HG02884 (cell line): ENCODE results near the gene PIAS4.
"Not testable (repeated sequence)": the region's sequence is repeated elsewhere in the genome, so short reads cannot be mapped to it uniquely, and the experiment has no call there.

ENCODE experiments used
- ATAC-seq: cut with Tn5 transposase; IDR thresholded peaks from one replicate; pipeline ENCODE4 v1.9.1; 2021; ENCODE audit warnings: mild to moderate bottlenecking, moderate library complexity; ENCODE audit not compliant: unreplicated experiment

PIAS4 gene

DNA sequence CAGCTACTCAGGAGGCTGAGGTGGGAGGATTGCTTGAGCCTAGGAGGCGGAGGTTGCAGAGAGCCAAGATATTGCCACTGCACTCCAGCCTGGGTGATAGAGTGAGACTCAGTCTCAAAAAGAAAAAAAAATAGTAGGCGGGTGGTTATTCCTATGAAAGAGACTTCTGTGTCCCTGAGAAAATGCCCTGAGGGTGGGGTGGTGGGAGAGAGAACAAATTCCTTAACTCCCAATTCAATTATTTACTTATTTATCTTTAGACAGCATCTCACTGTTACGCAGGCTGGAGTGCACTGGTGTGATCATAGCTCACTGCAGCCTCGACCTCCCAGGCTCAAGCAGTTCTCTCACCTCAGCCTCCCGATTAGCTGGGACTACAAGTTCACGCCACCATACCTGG, 11.9 kb upstream of the PIAS4 start:
- ATAC-seq = no peak

DNA sequence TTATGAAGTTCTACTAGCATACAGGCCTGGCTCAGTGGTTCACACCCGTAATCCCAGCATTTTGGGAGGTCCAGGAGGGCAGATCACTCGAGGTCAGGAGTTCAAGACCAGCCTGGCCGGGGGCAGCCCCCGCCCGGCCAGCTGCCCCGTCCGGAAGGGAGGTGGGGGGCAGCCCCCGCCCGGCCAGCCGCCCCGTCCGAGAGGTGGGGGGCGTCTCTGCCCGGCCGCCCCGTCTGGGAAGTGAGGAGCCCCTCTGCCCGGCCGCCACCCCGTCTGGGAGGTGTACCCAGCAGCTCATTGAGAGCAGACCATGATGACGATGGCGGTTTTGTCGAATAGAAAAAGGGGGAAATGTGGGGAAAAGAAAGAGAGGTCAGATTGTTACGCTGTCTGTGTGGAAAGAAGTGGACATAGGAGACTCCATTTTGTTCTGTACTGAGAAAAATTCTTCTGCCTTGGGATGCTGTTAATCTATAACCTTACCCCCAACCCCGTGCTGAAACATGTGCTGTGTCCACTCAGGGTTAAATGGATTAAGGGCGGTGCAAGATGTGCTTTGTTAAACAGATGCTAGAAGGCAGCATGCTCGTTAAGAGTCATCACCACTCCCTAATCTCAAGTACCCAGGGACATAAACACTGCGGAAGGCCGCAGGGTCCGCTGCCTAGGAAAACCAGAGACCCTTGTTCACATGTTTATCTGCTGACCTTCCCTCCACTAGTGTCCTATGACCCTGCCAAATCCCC, 8.7 kb upstream of the PIAS4 start:
- ATAC-seq = not testable (repeated sequence)

DNA sequence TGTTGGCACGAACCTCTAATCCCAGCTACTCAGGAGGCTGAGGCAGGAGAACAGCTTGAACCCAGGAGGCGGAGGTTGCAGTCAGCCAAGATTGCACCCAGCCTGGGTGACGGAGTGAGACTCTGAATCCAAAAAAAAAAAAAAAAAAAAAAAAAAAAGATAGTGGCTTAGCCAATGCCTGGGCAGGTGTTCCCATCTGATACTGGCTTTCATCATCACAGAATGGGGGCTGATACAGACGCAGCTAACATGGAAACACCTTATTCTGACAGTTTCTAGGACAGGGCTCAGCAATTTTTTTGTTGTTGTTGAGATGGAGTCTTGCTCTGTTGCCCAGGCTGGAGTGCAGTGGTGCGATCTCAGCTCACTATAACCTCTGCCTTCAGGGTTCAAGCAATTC, 6.7 kb upstream of the PIAS4 start:
- ATAC-seq = not testable (repeated sequence)

DNA sequence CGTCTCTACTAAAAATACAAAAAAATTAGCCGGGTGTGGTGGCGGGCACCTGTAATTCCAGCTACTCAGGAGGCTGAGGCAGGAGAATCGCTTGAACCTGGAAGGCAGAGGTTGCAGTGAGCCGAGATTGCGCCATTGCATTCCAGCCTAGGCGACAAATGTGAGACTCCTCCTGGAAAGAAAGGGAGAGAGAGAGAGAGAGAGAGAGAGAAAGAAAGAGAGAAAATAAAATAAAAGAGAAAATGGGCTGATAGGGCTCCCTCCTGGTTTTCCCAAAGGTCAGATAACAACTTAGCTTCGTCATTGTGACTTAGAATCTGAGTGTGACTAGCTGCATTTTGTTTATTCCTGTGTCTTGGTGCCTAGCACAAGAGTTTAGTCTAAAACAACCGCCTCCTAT, 2.1 kb upstream of the PIAS4 start:
- not testable (repeated sequence) for ATAC-seq

DNA sequence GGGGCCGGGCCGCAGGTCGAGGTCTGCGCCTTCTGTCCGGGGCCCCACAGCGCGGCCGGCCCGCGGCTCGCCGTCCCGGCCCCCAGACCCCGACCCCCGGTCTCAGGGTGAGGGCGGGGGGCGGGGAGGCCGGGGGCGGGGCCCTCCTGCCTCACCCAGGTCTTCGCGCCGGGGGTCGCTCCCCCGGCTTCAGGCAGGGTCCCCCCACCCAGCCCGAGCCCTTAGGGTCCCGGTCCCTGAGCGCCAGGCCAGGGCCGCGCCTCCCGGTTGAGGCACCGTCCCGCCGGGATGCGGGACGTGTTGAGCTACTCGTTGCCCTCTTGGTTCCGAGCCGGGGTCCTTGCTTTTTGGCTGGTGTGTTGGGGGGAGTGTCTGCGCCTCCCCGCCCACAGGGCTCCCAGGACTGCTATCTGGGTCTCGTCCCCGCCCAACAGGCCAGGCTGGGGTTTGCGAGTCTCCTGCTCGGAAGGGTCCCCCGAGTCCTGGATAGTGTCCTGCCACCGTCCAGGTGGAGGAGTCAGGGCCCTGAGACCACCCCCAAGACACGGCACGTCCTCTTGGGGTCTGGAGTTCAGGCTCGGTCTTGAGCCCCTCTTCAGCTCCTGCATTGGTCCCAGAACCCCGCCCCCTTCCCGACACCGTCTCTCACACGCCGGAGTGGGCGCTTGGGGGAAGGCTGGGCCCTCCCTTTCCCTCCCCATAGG, 452 bp downstream of the PIAS4 start:
- no peak for ATAC-seq

DNA sequence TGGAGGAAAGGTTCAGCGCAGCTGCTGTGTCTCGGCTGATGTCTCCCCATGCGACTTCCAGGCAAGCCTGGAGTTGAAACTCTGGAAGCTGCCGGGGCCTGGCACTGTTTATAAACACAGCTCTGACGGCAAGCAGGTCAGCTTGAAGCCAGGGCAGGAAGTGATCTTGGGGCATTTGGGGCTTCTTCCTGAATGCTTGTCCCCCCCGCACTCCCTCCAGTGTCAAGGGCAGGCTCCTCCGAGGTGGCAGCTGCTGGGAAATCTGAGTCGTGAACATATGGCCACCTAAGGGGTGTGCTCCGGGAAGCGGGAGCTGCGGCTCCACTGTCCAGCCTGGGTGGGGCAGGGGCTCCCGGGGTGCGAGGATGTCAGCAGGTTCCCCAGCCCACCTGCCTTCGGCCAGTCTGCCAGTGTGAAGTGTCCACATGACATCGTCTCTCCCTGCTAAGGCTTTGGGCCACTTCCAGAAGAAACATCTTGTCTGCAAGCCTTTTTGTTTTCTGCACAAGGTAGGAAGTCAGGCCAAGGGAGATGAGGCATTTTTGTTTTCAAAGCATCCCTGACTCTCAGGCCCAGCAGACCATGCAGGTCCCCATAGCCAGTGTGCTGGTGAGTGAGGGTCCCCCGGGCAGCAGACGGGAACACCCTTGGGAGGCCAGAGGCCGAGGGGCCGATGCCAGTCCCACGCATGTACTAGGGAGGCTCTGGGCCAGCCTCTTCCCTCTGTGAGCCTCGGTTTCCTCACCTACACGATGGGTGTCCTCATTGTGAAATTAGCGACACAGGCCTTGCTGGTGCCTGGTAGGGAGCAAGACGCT, 2.7 kb downstream of the PIAS4 start:
- ATAC-seq = no peak

DNA sequence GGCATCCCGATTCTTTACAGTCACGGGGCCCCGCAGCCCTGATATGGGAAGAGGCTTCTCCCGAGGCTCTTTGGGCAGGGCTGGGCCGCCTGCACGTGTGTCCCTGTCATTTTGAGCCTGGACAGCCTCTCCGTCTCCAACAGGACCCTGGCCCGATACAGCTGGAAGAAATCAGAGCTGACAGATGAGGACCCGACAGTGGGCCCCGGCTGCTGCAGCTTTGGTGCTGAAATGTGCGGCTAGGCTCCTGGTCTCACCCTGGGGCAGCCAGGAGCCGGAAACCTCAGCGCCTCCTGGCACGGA, 3.2 kb downstream of the PIAS4 start:
- no peak for ATAC-seq

DNA sequence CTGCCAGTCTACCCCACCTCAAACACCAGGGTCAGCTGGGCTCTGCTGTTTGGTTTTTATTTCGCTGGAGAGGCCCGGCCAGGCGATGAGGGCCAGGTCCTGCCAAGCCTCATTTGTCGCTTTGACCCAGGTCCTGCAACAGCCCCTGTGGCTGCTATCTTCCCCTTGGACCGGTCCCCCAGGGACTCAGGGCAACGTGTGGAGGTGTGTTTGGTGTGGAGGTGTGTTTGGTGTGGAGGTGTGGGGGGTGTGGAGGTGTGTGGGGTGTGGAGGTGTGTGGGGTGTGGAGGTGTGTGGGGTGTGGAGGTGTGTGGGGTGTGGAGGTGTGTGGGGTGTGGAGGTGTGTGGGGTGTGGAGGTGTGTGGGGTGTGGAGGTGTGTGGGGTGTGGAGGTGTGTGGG, 3.9 kb downstream of the PIAS4 start:
- not testable (repeated sequence) for ATAC-seq

DNA sequence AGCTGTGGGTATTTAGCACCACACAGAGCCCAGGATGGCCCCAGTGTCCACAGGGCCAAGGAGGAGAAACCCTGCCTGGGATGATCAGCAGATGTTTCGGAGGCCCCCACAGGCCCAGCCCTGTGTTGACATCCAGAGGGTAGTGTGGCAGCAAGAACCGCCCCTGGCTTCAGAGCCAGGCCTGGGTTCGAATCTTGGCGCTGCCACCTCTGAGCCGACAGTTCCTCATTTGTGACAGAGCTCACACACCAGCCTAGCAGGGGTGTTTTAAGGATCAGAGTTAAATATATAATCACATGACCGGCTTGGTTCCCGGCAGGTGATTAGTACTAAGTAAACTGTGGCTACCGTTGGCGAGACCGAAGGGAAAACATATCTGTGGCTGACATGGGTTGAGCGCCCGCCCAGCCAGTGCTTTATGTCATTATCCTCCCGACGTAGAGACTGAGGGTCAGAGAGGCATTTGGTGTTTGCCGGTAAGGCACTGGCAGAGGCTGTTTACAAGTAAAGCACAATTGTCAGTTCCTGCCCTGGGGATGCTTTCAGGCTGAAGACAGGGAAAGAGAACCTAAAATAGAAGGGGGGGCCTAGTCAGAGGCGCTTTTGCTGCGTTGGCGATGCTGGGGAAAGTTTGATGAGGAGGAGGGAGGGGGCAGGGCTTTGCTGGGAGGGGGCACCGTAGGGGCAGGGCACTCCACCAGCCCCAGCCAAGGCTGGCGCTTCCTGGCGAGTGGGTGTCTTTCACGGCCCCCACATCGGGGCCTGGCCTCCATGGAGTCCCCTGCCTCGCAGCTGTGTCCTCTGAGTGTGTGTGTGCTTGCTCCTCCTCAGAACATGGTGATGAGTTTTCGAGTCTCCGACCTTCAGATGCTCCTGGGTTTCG, 4.8 kb downstream of the PIAS4 start:
- ATAC-seq = no peak

DNA sequence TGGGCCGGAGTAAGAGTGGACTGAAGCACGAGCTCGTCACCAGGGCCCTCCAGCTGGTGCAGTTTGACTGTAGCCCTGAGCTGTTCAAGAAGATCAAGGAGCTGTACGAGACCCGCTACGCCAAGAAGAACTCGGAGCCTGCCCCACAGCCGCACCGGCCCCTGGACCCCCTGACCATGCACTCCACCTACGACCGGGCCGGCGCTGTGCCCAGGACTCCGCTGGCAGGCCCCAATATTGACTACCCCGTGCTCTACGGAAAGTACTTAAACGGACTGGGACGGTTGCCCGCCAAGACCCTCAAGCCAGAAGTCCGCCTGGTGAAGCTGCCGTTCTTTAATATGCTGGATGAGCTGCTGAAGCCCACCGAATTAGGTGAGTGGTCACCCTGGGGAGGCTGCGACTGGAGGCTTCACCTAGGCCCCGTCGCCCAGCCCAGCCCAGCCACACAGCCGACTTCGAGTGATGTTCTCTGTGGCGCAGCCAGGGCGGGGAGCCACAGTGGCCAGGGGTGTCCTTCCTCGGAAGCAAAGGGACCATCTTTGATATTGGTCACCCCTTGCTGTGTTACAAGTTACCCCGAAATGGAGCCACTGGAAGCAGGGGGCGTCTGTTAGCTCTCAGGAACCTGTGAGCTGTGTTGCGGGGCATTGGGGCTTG, 5.6 kb downstream of the PIAS4 start:
- no peak for ATAC-seq

DNA sequence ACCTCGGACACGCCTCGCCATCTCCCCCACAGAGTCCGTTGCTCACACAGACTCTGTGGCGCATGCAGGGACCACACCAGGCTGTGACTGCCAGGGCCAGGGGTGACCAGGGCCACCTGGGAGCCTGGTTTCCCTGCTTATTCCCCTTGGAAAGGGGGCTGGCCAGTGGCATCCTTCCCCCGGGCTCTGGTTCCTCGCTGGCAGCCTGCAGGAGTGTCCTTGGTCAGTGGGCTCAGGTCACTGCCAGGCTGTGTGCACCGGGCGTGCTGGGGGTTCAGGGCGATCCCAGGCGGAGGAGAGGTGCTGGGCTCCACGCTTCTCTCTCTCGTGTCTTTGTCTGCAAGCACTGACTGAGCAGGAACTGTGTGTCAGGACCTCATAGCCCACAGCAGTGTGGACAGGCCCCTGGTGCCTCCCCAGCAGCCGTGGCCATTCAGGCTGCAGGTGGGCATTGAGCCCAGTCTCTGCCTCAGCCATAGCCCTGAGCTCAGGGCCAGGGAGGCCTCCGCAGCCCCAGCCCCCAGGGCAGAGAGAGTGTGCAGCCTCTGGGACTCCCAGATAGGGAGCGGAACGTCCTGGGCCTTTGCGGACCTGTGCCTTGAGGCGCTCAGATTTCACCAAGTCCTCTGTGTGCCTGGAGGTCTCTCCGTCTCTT, 6.5 kb downstream of the PIAS4 start:
- ATAC-seq = no peak

DNA sequence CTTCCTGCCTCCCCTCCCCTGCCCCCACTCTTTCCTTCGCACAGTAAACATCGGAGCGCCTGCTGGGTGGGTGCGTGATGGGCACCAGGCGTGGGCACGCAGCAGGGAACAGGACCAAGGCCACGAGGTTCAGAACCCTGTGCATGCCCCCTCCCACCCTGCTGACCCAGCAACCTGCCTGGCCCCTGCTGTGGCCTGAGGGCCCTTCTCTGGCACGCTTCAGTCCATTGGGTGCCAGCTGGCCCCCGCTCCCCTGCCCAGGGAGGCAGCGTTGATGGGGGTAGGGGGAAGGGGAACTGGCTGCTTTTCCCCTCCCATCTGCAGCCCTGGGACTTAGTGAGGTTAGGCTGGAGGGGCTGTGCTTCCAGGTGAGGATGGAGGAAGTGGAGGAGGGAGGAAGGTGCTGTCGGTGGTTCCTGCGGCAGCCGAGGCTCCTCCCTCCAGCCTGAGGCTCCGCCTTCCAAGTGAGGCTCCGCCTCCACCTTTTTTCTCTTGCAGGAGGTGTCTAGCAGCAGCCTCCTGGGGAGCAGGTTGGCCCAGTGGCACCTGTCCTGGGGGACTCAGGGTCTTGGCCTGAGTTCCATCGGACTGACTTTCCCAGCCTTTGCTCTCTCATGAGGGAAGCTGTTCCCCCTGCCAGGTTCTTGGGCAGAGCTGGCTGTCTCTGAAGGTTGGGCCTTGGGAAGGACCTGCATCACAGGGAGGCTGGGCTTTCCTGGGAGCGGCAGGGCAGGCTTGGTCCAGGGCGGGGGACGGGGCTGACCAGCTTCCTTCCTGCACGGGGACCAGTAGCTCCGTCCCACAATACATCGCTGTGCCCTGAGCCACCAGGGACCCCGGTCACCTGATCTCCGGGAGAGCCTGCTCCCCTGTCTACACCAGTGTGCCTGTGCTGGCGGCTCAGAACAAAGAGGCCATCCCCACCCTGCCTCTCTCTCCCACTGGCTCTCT, 7.3 kb downstream of the PIAS4 start:
- no peak for ATAC-seq

DNA sequence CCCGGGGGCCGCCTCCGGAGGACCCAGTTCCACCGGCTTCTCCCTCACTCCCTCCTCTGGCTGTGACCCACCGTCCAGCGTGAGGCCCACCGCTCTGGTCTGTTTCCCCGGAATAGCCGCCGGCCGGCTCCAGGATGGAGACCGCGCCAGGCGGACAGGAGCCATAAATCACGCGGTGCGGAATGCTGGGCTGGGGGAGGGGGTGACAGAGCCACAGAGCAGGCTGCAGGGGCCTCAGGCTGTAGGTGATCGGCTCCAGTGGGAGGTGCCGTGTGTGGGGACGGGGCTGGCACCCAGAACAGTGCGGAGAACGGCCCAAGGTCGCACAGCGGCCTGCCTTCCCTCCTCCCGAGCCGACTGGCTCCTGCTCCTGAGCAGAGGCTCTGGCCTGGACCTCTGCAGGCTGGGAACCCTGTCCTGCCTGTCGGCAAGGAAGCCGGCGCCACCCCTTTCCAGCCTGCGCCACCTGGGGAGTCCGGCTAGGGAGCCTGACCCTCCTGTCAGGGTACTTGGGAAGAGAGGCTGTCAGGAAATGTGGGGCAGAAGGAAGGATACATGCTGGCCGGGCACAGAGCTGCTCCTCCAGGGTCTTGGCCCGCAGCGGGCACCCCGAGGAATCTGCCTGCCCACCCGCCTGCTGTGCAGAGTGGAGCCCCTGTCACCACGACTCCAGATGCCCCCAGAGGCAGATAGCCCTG, 8.3 kb downstream of the PIAS4 start:
- no peak for ATAC-seq

DNA sequence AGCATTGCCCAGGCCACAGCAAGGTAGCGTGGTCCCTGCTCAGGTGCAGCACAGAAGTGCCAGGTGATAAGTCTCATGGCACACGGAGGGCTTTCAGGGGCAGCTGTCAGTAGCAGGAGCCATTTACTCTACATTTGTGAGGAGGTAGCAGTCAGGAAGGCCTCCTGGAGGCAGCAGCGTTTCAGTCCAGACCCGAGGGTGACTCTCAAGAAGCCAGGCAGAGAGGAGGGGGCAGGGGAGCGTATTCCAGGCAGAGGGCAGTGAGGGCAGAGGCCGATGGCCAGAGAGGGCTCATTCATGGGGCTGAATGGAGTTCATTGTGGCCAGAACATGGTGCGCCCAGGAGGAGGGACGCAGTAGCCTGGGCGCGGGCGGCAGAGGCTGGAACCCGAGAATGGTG, 8.9 kb downstream of the PIAS4 start:
- no peak for ATAC-seq

DNA sequence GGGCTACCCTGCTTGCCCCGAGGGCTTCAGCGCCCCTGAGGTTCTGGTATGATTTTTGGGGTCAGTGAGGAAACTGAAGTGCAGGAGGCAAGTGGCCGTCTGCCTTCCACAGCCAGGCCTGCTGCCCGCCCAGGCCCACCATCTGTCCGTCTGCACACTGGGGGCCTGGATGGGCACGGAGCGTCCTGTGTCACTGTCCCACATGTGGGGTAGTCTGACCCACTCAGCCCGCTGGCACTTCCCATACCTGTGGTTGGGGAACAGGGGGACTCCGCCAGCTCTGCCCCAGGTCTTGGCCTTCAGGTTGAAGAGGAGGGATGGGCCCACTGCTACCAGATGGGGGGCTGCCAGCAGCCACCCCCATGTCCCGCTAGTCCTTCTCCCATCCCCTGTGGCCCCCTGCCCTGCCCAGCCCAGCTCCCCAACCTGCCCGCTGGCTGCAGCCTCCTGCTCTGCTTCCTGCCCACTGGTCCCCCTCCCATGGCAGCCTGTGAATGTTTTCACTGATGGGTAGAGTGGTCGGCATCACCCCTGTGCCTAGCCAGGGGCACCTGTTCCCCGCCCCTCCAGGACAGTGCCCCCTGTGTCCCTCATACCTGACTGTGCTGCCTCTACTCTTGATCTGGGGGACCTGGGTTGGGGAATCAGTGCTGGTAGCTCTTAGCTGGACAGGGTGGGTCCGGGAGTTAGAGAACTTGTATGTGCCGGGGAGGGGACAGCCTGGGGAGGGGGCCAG, 9.5 kb downstream of the PIAS4 start:
- no peak for ATAC-seq

DNA sequence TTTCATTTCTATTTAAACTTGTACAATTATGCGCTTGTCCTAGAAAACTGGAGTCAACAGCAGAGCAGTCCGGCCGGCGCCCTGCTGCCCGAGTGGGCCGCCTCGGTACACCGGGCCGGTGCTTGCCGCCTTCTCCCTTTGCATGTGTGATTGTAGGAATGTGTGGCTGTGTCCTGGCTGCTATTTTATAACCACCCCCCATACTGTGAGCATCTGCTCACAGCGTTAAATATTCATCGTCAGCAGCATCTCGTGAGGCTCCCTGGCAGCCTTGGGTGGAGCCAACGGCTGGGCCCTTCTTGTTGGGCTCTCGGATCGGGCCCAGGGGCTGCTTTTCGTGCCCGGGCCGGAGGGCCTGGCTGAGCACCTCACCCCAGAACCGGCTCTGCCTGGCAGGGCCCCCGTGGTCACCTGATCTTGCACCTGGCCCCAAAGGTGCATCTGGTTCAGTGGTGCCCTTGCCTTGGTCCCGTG, 10.6 kb downstream of the PIAS4 start:
- ATAC-seq = no peak

DNA sequence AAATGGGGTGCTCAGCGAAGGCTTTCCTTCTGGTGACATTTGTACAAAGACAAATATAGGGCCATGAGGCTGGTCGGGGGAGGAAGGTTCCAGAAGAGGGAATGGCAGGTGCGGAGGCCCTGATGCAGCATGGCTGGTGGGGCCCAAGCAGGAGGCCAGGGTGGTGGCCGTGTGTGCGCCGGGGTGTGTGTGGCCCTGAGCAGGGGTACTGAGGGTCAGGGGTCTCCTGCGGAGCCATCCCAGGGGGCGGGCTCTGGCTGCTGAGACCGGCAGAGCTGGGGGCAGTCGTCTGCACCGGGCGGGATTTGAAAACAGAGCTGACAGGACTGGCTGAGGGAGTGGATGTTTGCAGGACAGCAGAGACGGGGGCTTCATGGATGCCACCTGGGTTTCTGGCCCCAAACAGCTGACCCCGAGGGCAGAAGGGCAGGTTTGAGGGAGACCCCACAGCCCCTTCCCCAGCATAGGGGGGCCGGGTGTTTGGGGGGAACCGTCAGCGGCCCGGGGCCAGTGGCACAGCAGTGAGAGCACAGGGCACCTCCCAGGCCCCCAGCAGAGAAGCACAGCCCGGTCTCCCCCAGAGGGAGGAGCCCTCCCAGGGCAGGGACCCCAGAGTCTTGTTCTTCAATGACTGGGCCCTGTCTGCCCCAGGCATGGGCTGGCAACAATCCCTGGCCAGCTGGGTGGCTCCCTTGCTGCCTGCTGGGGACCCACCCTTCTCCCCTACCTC, 11.4 kb downstream of the PIAS4 start:
- ATAC-seq = no peak
